H9 (cell line): ENCODE measurements around the gene ABHD15. TPM values are rescaled to one million over a fixed set of nuclear protein-coding genes. Genes with fewer than 3 reads are reported as not detected.

Experiments used
- DNase-seq: peaks from one replicate; pipeline ENCODE4 v3.0.0-alpha.2; 2017
- H2AFZ ChIP-seq: one replicate; pipeline ENCODE4 v1.6.1; 2013; ENCODE audit warnings: mild to moderate bottlenecking, low read length, control low read depth, moderate library complexity
- H2AK5ac ChIP-seq: 2 replicates; pipeline ENCODE4 v1.6.1; 2013; ENCODE audit warnings: low read length, control low read depth, mixed read lengths; ENCODE audit not compliant: insufficient read length
- H2BK120ac ChIP-seq: one replicate; pipeline ENCODE4 v1.6.1; 2013; ENCODE audit warnings: low read depth, mild to moderate bottlenecking, low read length, control low read depth, inconsistent platforms; ENCODE audit not compliant: poor library complexity, severe bottlenecking
- H2BK12ac ChIP-seq: 2 replicates; pipeline ENCODE4 v1.6.1; 2013; ENCODE audit warnings: low read length, control low read depth, mixed read lengths, low read depth; ENCODE audit not compliant: insufficient read length
- H2BK15ac ChIP-seq: 2 replicates; pipeline ENCODE4 v1.6.1; 2013; ENCODE audit warnings: low read depth, low read length, control low read depth
- H2BK20ac ChIP-seq: one replicate; pipeline ENCODE4 v1.6.1; 2013; ENCODE audit warnings: low read depth, mild to moderate bottlenecking, low read length, control low read depth, inconsistent platforms; ENCODE audit not compliant: poor library complexity, severe bottlenecking
- H2BK5ac ChIP-seq: 2 replicates; pipeline ENCODE4 v1.6.1; 2013; ENCODE audit warnings: low read length, control low read depth, mixed read lengths; ENCODE audit not compliant: insufficient read length
- H3K14ac ChIP-seq: 2 replicates; pipeline ENCODE4 v1.6.1; 2013; ENCODE audit warnings: low read length, control low read depth; ENCODE audit not compliant: insufficient read depth
- H3K18ac ChIP-seq: 2 replicates; pipeline ENCODE4 v1.6.1; 2013; ENCODE audit warnings: low read depth, mild to moderate bottlenecking, mixed read lengths, low read length, control low read depth; ENCODE audit not compliant: insufficient read length
- H3K23ac ChIP-seq: 2 replicates; pipeline ENCODE4 v1.6.1; 2013; ENCODE audit warnings: low read length, control low read depth, mixed read lengths, low read depth; ENCODE audit not compliant: insufficient read length
- H3K23me2 ChIP-seq: 2 replicates; pipeline ENCODE4 v1.6.1; 2013; ENCODE audit warnings: low read depth, mild to moderate bottlenecking, mixed read lengths, low read length, control low read depth; ENCODE audit not compliant: insufficient read length, poor library complexity, severe bottlenecking
- H3K27ac ChIP-seq: 2 replicates; pipeline ENCODE4 v1.5.1; 2013; ENCODE audit warnings: low read length, control low read depth, mixed read lengths, low read depth; ENCODE audit not compliant: insufficient read length
- H3K27me3 ChIP-seq: 2 replicates; pipeline ENCODE4 v1.6.1; 2013; ENCODE audit warnings: low read length, control low read depth, inconsistent platforms; ENCODE audit not compliant: insufficient read depth
- H3K4ac ChIP-seq: 2 replicates; pipeline ENCODE4 v1.6.1; 2013; ENCODE audit warnings: low read depth, mild to moderate bottlenecking, control low read depth, inconsistent platforms, low read length, moderate library complexity
- H3K4me1 ChIP-seq: 2 replicates; pipeline ENCODE4 v1.6.1; 2013; ENCODE audit warnings: low read length, control low read depth, inconsistent platforms; ENCODE audit not compliant: insufficient read depth
- H3K4me2 ChIP-seq: 2 replicates; pipeline ENCODE4 v1.6.1; 2013; ENCODE audit warnings: low read length, control low read depth, mixed read lengths; ENCODE audit not compliant: insufficient read length, insufficient read depth
- H3K56ac ChIP-seq: 2 replicates; pipeline ENCODE4 v1.6.1; 2013; ENCODE audit warnings: low read depth, mild to moderate bottlenecking, mixed read lengths, low read length, control low read depth; ENCODE audit not compliant: insufficient read length
- H3K79me1 ChIP-seq: 2 replicates; pipeline ENCODE4 v1.6.1; 2013; ENCODE audit warnings: low read depth, mild to moderate bottlenecking, moderate library complexity, low read length, control low read depth, inconsistent platforms; ENCODE audit not compliant: insufficient read depth, poor library complexity, severe bottlenecking
- H3K79me2 ChIP-seq: 2 replicates; pipeline ENCODE4 v1.6.1; 2013; ENCODE audit warnings: low read length, control low read depth, inconsistent platforms; ENCODE audit not compliant: insufficient read depth
- H3K9ac ChIP-seq: 2 replicates; pipeline ENCODE4 v1.6.1; 2013; ENCODE audit warnings: low read length, control low read depth, mixed read lengths; ENCODE audit not compliant: insufficient read length; ENCODE audit errors: extremely low read depth
- H3K9me3 ChIP-seq: one replicate; pipeline ENCODE4 v1.6.1; 2013; ENCODE audit warnings: low read depth, low read length, inconsistent platforms; ENCODE audit not compliant: control insufficient read depth
- H3T11ph ChIP-seq: one replicate; pipeline ENCODE4 v1.6.1; 2013; ENCODE audit warnings: mild to moderate bottlenecking, low read length, control low read depth, inconsistent platforms
- H4K20me1 ChIP-seq: one replicate; pipeline ENCODE4 v1.6.1; 2013; ENCODE audit not compliant: control insufficient read depth, insufficient read length, insufficient read depth
- H4K5ac ChIP-seq: 2 replicates; pipeline ENCODE4 v1.6.1; 2013; ENCODE audit warnings: low read depth, mild to moderate bottlenecking, mixed read lengths, low read length, control low read depth; ENCODE audit not compliant: insufficient read length
- H4K8ac ChIP-seq: replicated peaks from 2 replicates; pipeline ENCODE4 v1.6.1; 2013; ENCODE audit warnings: low read length, control low read depth, mixed read lengths, low read depth; ENCODE audit not compliant: insufficient read length
- H4K91ac ChIP-seq: 2 replicates; pipeline ENCODE4 v1.6.1; 2013; ENCODE audit warnings: low read depth, mild to moderate bottlenecking, moderate library complexity, mixed read lengths, low read length, control low read depth; ENCODE audit not compliant: insufficient read length
- H3K27ac Mint-ChIP-seq, 3 experiments: 2 replicates in 2 of 3; 3 replicates in 1 of 3; pipeline ENCODE4 v1.8.0; 2020 to 2021; ENCODE audit warnings: mixed read lengths in 3 of 3, mild to moderate bottlenecking in 1 of 3, moderate library complexity in 1 of 3
- H3K27me3 Mint-ChIP-seq: 2 replicates; pipeline ENCODE4 v1.8.0; 2021; ENCODE audit warnings: low read depth, mild to moderate bottlenecking, moderate library complexity, mixed read lengths
- H3K36me3 Mint-ChIP-seq, 3 experiments: 2 replicates in 2 of 3; 3 replicates in 1 of 3; pipeline ENCODE4 v1.8.0; 2020 to 2021; ENCODE audit warnings: low read depth in 3 of 3, mixed read lengths in 3 of 3; ENCODE audit not compliant: insufficient read depth in 1 of 3
- H3K4me1 Mint-ChIP-seq, 2 experiments: 2 replicates each; pipeline ENCODE4 v1.8.0; 2020; ENCODE audit warnings: mixed read lengths in 2 of 2
- H3K4me3 Mint-ChIP-seq, 2 experiments: 2 replicates in 1 of 2; 3 replicates in 1 of 2; pipeline ENCODE4 v1.8.0; 2020 to 2021; ENCODE audit warnings: mild to moderate bottlenecking in 2 of 2, mixed read lengths in 2 of 2, moderate library complexity in 1 of 2
- H3K9me3 Mint-ChIP-seq, 2 experiments: 2 replicates in 1 of 2; 3 replicates in 1 of 2; pipeline ENCODE4 v1.8.0; 2020; ENCODE audit warnings: mild to moderate bottlenecking in 2 of 2, mixed read lengths in 2 of 2, moderate library complexity in 1 of 2
- CTCF ChIP-seq: fragments of 200-600 bp; sonication (generic); conservative IDR thresholded peaks from 3 replicates; pipeline ENCODE4 v1.8.0; 2021; ENCODE audit warnings: antibody characterized with exemption, mild to moderate bottlenecking
- WGBS: extraction: QIAGEN DNeasy Blood & Tissue Kit; methylation state at CpG from one replicate; pipeline ENCODE4 v1.1.7; 2013; ENCODE audit warnings: missing lambda C conversion rate, low lambda C conversion rate, mixed read lengths; ENCODE audit not compliant: insufficient read length; ENCODE audit errors: extremely low coverage; 5-methylcytosine and 5-hydroxymethylcytosine counted together
- total RNA-seq: library from RNA; stranded (reverse); gene quantifications from 2 replicates; pipeline ENCODE4 v1.2.1, GENCODE V29; 2021

The ABHD15 gene
- total RNA-seq, 1 experiment from 2014 or later: 2.5 TPM

DNA sequence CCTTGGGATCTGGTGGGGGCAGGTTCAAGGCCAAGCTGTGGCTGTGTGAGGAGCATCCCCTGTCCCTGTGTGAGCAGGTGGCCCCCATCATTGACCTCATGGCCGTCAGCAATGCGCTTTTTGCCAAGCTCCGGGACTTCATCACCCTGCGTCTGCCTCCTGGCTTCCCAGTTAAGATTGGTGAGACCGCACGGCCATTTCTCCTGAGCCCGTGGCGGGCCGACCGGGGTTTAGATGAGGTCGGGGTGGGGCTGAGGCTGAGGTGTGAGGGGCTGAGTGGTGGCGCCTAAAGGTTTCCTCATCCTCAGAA is 45.2 kb upstream of the ABHD15 start:
- Histone ChIP-seq H4K20me1 (no peaks in the 10 kb centered on the region), H3K79me2 (no peaks in the 10 kb centered on the region), H3K27me3 (peaks cover 11% of the 10 kb centered on the region), H3K4me1 (no peaks in the 10 kb centered on the region; the same call in 1 of the 2 replicates), H4K8ac (no peak overlapping the region), H3T11ph (no peak overlapping the region), H2BK5ac (no peak overlapping the region), H3K4ac (no peak overlapping the region), H3K4me2 (no peak overlapping the region), H4K5ac (no peak overlapping the region), H2AFZ (no peak overlapping the region), H2BK15ac (no peak overlapping the region), H3K56ac (no peak overlapping the region), H3K9ac (no peak overlapping the region), H3K27ac (no peak overlapping the region), H2BK20ac (no peak overlapping the region), H2BK12ac (no peak overlapping the region), H2BK120ac (no peak overlapping the region), H2AK5ac (no peak overlapping the region), H3K23ac (no peak overlapping the region), H3K23me2 (peaks cover 9% of the 10 kb centered on the region), H4K91ac (no peak overlapping the region), H3K18ac (no peak overlapping the region), H3K14ac (no peak overlapping the region), H3K9me3 (no peaks in the 10 kb centered on the region), H3K79me1 (no peaks in the 10 kb centered on the region)
- Mint-ChIP-seq H3K4me3 (no peak overlapping the region), H3K27ac (no peak overlapping the region), H3K36me3 (peaks cover 2 to 10% (median 8%) of the 10 kb centered on the region in 3 experiments; a peak in 4 of 7 replicates), H3K27me3 (peaks cover 46% of the 10 kb centered on the region), H3K4me1 (peaks cover 17 to 37% of the 10 kb centered on the region in 2 experiments), H3K9me3 (no peaks in the 10 kb centered on the region)
- no CpG with 5 or more reads among the region's 12 CpGs for WGBS
- no peak for DNase-seq
- no peak for TF ChIP-seq CTCF
